ENCODE measurements around the gene TRDN.

- TF ChIP-seq CTCF (conservative IDR thresholded peaks at IDR 0.05 in 1 of 2, IDR thresholded peaks at IDR 0.05 in 1 of 2; ENCODE audit: extremely low read depth in 1 of 2, insufficient read depth in 1 of 2, low read depth in 1 of 2, low read length in 2 of 2): no peak
- TF ChIP-seq EZH2 (IDR thresholded peaks at IDR 0.05; ENCODE audit: borderline replicate concordance, low read length): no peak
These were observed 4.1 kb downstream of the TRDN start for GRCh38 chr6:123632641-123633040.

All from mammary epithelial cell (primary cell).